Renal cortical epithelial cell (primary cell): ENCODE results near the gene GIT2. TPM values are rescaled to one million over a fixed set of nuclear protein-coding genes. Genes with fewer than 3 reads are reported as not detected.
"Not testable (repeated sequence)": the region's sequence is repeated elsewhere in the genome, so short reads cannot be mapped to it uniquely, and the experiment has no call there.

Source experiments
- DNase-seq: peaks from one replicate; pipeline ENCODE4 v3.0.0-alpha.2; 2011; ENCODE audit warnings: low read depth
- total RNA-seq: library from RNA; depleted of rRNA; stranded (reverse); fragments of >200 nt; gene quantifications from 2 replicates; pipeline ENCODE4 v1.2.3, GENCODE V29; 2014

Gene GIT2
- total RNA-seq, 1 donor from 2014 or later, result 51.5 TPM

GRCh38 chr12:110005319-110005973 lies 9.3 kb upstream of the GIT2 start:
- DNase-seq, result no peak

- no peak for DNase-seq
Observed at GRCh38 chr12:110004598-110004997, 8.4 kb upstream of the GIT2 start.

GRCh38 chr12:110002676-110003515 lies 6.7 kb upstream of the GIT2 start:
- DNase-seq, result peak; percentile 56

GRCh38 chr12:110001596-110001995 lies 5.4 kb upstream of the GIT2 start:
- peak; percentile 77 for DNase-seq

- peak; percentile 34 for DNase-seq
Observed at GRCh38 chr12:109999983-110000505, 3.9 kb upstream of the GIT2 start.

- no peak for DNase-seq
Observed at GRCh38 chr12:109999649-109999971, 3.4 kb upstream of the GIT2 start.

GRCh38 chr12:109998904-109999648 lies 2.9 kb upstream of the GIT2 start, which contains the start of gene ANKRD13A:
ANKRD13A (plus strand) TSS chr12:109999430; CDS start chr12:109999689, 259 bp downstream.
- peak; percentile 79 for DNase-seq

GRCh38 chr12:109998241-109998903 lies 2.2 kb upstream of the GIT2 start:
- DNase-seq, result no peak

GRCh38 chr12:109997393-109997792 lies 1.2 kb upstream of the GIT2 start:
- no peak for DNase-seq

- DNase-seq, result no peak
Observed at GRCh38 chr12:109996483-109996853, 300 bp upstream of the GIT2 start.

GRCh38 chr12:109995361-109995685 lies 845 bp downstream of the GIT2 start:
- no peak for DNase-seq

GRCh38 chr12:109994401-109995175 lies 1.6 kb downstream of the GIT2 start:
- DNase-seq, result no peak

- DNase-seq, result no peak
Observed at GRCh38 chr12:109993091-109993490, 3.1 kb downstream of the GIT2 start.

GRCh38 chr12:109991586-109991985 lies 4.6 kb downstream of the GIT2 start:
- no peak for DNase-seq

GRCh38 chr12:109989380-109989779 lies 6.8 kb downstream of the GIT2 start:
- DNase-seq, result no peak

- no peak for DNase-seq
Observed at GRCh38 chr12:109988903-109989302, 7.3 kb downstream of the GIT2 start.

GRCh38 chr12:109988274-109988673 lies 7.9 kb downstream of the GIT2 start:
- DNase-seq, result no peak

- no peak for DNase-seq
Observed at GRCh38 chr12:109987615-109988014, 8.6 kb downstream of the GIT2 start.

GRCh38 chr12:109986236-109986635 lies 9.9 kb downstream of the GIT2 start:
- not testable (repeated sequence) for DNase-seq

- no peak for DNase-seq
Observed at GRCh38 chr12:109983432-109984142, 12.6 kb downstream of the GIT2 start.

- no peak for DNase-seq
Observed at GRCh38 chr12:109982210-109982609, 14.0 kb downstream of the GIT2 start.
